ENCODE results near the gene RASL12. TPM values are rescaled to one million over a fixed set of nuclear protein-coding genes. Genes with fewer than 3 reads are reported as not detected.

Gene RASL12
- total and polyA plus RNA-seq, 2 donors (not counting 1 experiment from before 2014, with no cell fraction given): not detected

- peaks cover 39% of the 10 kb centered on the region for H3K27me3 Mint-ChIP-seq
- Histone ChIP-seq H4K20me1 (ENCODE audit: control insufficient read depth, insufficient read depth, low read length, poor library complexity, severe bottlenecking) (no peaks in the 10 kb centered on the region), H3K4me1 (ENCODE audit: control insufficient read depth in 2 of 2, insufficient read depth in 2 of 2, low read length in 2 of 2) (no peaks in the 10 kb centered on the region), H3K4me2 (replicated peaks; ENCODE audit: low read depth, low read length, poor library complexity, severe bottlenecking) (no peak overlapping the region), H3K9me3 (ENCODE audit: control extremely low read depth in 1 of 3, control insufficient read depth in 2 of 3, insufficient read depth in 1 of 3, low read length in 2 of 3) (no peaks in the 10 kb centered on the region), H3K36me3 (replicated peaks in 1 of 2; ENCODE audit: control extremely low read depth in 1 of 2, control insufficient read depth in 1 of 2, extremely low read depth in 1 of 2, insufficient read depth in 2 of 2, low read length in 1 of 2) (no peaks in the 10 kb centered on the region), H3K27me3 (replicated peaks in 1 of 4; ENCODE audit: control extremely low read depth in 1 of 4, control insufficient read depth in 3 of 4, insufficient read depth in 4 of 4, low read length in 3 of 4) (peaks cover 0 to 30% (median 5%) of the 10 kb centered on the region in 4 experiments), H3K79me2 (ENCODE audit: control insufficient read depth, insufficient read depth, low read length) (no peaks in the 10 kb centered on the region), H3K9ac (ENCODE audit: low read length) (no peak overlapping the region), H2AFZ (ENCODE audit: insufficient read depth, low read depth, low read length, poor library complexity, severe bottlenecking) (no peak overlapping the region), H3K27ac (ENCODE audit: low read length in 2 of 2) (no peak overlapping the region), H3K4me3 (ENCODE audit: control extremely low read depth in 1 of 5, extremely low read depth in 1 of 5, insufficient read depth in 1 of 5, low read depth in 2 of 5, low read length in 4 of 5) (no peak overlapping the region)
- ChIA-PET POLR2A (no interaction called here), CTCF (interaction anchor here (1.2 to 1.6 kb wide), 2 partner anchors 30 to 51 kb away, joined by 3 to 6 read pairs; no protein-coding TSS in a partner anchor)
- no peaks in the 10 kb centered on the region for H3K9me3 Mint-ChIP-seq (ENCODE audit: insufficient read depth)
- H3K4me1 Mint-ChIP-seq: no peaks in the 10 kb centered on the region
- ATAC-seq (ENCODE audit: low read depth) (no peak), DNase-seq (no peak)
- H3K27ac Mint-ChIP-seq: no peak overlapping the region
- intact Hi-C loops (cut with micrococcal nuclease): no loop called here
- TF ChIP-seq EZH2 (IDR thresholded peaks at IDR 0.05; ENCODE audit: borderline replicate concordance, insufficient read depth, low read depth, low read length, poor library complexity, severe bottlenecking) (no peak), CTCF (IDR thresholded peaks at IDR 0.05) (no peak)
- 95% methylated on average over 4 of the region's 7 CpGs for WGBS (ENCODE audit: insufficient coverage)
- H3K4me3 Mint-ChIP-seq: no peak overlapping the region
These were observed 16.9 kb upstream of the RASL12 start for GRCh38 chr15:65084500-65085206.

- Histone ChIP-seq H3K4me2 (replicated peaks; ENCODE audit: low read depth, low read length, poor library complexity, severe bottlenecking) (no peak overlapping the region), H3K4me1 (ENCODE audit: control insufficient read depth in 2 of 2, insufficient read depth in 2 of 2, low read length in 2 of 2) (no peaks in the 10 kb centered on the region), H2AFZ (ENCODE audit: insufficient read depth, low read depth, low read length, poor library complexity, severe bottlenecking) (no peak overlapping the region), H3K4me3 (ENCODE audit: control extremely low read depth in 1 of 5, extremely low read depth in 1 of 5, insufficient read depth in 1 of 5, low read depth in 2 of 5, low read length in 4 of 5) (no peak overlapping the region), H3K9me3 (ENCODE audit: control extremely low read depth in 1 of 3, control insufficient read depth in 2 of 3, insufficient read depth in 1 of 3, low read length in 2 of 3) (no peaks in the 10 kb centered on the region), H3K9ac (ENCODE audit: low read length) (no peak overlapping the region), H3K36me3 (replicated peaks in 1 of 2; ENCODE audit: control extremely low read depth in 1 of 2, control insufficient read depth in 1 of 2, extremely low read depth in 1 of 2, insufficient read depth in 2 of 2, low read length in 1 of 2) (no peaks in the 10 kb centered on the region), H3K27me3 (replicated peaks in 1 of 4; ENCODE audit: control extremely low read depth in 1 of 4, control insufficient read depth in 3 of 4, insufficient read depth in 4 of 4, low read length in 3 of 4) (peaks cover 0 to 37% (median 9%) of the 10 kb centered on the region in 4 experiments), H4K20me1 (ENCODE audit: control insufficient read depth, insufficient read depth, low read length, poor library complexity, severe bottlenecking) (no peaks in the 10 kb centered on the region), H3K27ac (ENCODE audit: low read length in 2 of 2) (no peak overlapping the region), H3K79me2 (ENCODE audit: control insufficient read depth, insufficient read depth, low read length) (no peaks in the 10 kb centered on the region)
- TF ChIP-seq EZH2 (IDR thresholded peaks at IDR 0.05; ENCODE audit: borderline replicate concordance, insufficient read depth, low read depth, low read length, poor library complexity, severe bottlenecking) (no peak), CTCF (IDR thresholded peaks at IDR 0.05) (no peak)
- Mint-ChIP-seq H3K4me1 (no peaks in the 10 kb centered on the region), H3K4me3 (no peak overlapping the region), H3K27ac (no peak overlapping the region), H3K27me3 (peaks cover 49% of the 10 kb centered on the region), H3K9me3 (ENCODE audit: insufficient read depth) (no peaks in the 10 kb centered on the region)
- 87% methylated on average over 6 of the region's 7 CpGs for WGBS (ENCODE audit: insufficient coverage)
- POLR2A ChIA-PET: no interaction called here
- CTCF ChIA-PET: interaction anchor here (1.6 kb wide), 1 partner anchor 49 kb away, joined by 6 read pairs; no protein-coding TSS in a partner anchor
- DNase-seq: no peak
- no peak for ATAC-seq (ENCODE audit: low read depth)
- intact Hi-C loops (cut with micrococcal nuclease): no loop called here
These were observed 15.5 kb upstream of the RASL12 start for GRCh38 chr15:65083262-65083701.

Data from B cell (primary cell).